HG03159 (cell line): ENCODE results near the gene PALMD.

Source experiments
- ATAC-seq: cut with Tn5 transposase; IDR thresholded peaks from one replicate; pipeline ENCODE4 v1.9.1; 2021; ENCODE audit warnings: mild to moderate bottlenecking, moderate library complexity; ENCODE audit not compliant: unreplicated experiment

Gene PALMD

DNA sequence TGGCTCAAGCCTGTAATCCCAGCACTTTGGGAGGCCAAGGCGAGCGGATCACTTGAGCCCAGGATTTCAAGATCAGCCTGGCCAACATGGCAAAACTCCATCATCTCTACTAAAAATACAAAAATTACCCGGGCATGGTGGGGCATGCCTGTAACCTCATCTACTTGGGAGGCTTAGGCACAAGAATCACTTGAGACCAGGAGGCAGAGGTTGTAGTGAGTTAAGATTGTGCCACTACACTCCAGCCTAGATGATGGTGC, 12.0 kb downstream of the PALMD start:
- no peak for ATAC-seq

DNA sequence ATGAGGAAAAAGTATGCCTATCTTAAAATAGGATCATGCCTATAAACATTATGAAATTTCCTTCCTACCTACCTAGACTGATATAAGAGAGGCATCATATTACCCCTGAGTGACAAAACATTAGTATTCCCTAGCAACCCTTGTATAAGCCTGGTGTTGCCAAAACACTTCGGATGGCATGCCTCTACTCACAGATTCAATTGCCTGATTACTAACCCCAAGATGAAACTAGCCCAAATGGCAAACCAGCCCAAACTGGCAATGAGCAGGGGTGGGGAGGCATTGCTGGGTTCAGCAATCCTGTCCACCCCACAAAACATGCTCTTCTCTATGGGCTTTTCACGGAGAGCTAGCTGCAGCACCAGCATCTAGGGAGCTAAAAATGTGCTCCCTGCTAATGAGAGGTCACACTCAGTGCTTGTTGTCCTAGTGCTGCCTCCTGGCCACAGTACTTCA, 13.9 kb downstream of the PALMD start:
- no peak for ATAC-seq

DNA sequence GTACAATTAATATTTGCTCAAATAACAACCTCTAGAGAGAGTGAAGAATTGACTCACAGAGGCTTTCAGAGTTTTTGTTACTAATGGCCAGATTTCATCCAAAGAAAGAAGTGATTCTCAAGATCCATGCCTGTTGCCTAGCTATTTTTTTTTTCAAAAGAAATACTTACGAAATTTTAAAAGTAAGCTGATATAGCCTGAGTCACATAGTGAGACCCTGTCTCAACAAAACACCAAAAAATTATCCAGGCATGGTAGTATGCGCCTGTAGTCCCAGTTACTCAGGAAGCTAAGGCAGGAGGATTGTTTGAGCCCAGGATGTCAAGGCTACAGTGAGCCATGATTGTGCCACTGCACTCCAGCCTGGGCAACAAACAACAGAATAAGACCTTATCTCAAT, 14.6 kb downstream of the PALMD start:
- ATAC-seq = no peak

DNA sequence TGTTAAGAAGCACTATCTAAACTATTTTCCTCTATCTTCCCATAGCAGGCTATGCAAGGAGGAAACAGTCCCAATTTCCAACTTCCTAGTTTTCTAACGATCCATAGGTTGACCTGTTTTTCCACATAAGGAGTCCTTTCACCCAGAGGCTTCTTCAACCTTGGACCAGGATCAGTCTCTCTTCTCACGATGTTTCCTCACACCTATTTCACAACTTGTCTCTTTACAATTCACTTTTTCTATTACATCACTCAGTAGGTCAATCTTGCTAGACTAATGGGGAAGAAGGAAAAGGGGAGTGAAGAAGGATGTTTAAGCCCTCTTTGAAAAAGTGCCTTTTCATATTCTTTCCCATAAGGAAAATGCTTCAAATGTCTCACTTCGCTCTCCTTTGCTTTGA, 15.9 kb downstream of the PALMD start:
- no peak for ATAC-seq

DNA sequence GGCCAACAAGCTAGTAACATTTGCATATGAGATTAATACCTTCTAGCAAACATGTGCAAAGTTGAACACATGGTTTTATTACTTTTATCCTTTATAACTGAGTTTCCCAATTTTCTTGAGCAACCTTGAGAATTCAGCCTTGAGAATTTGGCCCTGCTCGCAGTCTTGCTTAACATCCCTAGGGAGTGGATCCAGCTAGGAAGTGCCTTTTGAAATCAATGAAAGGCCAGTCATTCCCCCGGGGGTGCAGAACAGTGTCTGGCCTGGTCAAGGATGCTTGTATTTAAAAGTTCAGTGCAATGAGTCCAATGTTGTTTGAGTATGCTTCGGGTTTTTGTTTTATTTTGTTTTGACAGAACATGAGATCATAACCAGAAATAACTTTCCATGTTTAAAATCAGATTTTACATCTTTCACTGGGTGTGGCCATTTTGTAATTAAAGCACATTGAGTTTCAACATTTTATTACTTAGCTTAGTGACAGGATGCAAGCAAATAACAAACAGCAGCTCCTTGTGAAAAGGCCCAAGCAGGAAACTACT, 16.7 kb downstream of the PALMD start:
- ATAC-seq = no peak

DNA sequence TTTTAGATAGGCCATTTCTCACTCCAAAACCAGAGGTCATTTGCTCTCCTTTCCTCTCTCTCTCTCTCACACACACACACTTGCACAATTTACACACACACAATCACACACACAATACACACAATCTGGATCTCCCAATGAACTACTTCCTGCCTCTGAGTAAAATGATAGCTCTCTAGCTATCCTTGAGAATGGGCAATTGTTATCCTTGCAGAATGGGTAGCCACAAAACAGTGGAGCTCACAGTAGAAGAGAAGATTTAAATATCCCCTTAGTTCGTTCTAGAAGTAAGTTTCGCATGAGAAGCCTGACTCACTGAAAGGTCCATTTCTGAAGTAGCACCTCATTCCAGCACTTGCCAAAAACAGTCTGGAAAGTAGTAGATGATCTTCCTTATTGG, 17.6 kb downstream of the PALMD start:
- ATAC-seq = no peak

DNA sequence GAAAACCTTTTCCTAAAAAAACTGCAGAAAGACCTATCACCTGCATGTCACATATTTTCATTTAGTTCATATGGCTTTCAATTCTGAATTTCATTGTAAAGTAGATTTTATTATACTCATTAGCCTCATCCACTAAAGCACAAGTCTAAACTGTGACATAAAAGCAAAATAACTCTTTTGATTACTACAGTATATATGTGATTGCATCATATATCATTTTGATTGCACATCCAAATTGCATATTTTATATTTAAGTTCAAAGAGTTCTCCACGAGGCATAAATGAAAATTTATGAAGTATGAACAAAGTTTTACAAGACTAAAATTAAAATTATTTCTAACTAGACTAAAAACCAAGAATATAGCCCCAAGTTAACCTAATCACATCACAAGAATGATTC, 19.3 kb downstream of the PALMD start:
- ATAC-seq = no peak

DNA sequence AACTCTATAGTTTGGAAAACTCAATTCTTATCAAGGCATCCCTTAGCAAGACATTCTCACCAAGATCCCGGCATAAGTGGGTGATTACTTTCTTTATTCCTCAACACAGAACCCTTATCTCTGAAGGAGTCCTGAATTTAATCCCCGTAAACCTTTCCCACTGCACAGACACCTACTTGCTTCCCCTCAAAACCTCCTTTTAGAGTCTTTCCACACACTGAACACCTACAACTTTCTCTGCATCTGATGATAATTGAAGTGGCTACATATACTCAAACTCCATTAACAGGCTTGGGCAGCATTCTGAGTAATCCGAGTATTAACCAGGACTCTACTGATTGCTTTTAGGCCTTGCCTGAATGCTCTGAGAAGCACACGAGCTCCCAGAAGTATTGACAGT, 23.5 kb downstream of the PALMD start:
- ATAC-seq = no peak

DNA sequence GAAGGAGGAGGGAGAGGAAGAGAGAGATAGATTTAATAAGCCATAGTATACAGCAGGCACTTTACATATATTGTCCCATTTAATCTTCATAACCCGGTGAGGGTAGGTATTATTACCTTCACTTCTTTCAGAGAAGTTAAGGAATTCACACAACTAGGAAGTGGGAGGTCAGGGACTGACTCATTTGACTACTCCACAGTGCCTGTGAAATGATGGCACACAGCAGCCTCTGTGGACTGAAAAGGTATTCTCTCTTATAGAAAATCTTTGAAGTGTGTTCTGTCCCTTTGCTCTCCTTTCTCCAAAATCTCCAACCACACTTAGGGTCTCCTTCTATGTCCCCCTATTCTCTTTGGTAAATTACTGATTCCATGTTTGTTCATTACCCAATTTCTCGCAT, 23.9 kb downstream of the PALMD start:
- no peak for ATAC-seq

DNA sequence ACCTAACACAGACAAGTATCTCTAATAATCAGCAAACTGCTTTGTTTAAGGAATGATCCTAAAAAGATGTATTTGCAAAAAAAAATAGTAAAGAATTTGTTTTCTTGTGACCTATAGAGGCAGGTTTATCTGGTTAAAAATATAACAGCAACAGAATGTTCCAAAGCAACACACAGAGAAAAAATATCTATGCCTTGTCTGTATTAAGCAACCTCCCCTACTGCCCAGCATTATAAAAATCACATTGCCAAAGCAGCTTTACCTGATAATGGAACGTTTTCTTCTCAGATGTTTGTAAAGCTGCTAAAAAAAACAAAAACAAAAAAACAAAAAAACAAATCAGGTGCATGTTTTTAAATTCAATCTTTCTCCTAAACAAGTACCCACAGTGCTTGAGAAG, 24.7 kb downstream of the PALMD start:
- no peak for ATAC-seq

DNA sequence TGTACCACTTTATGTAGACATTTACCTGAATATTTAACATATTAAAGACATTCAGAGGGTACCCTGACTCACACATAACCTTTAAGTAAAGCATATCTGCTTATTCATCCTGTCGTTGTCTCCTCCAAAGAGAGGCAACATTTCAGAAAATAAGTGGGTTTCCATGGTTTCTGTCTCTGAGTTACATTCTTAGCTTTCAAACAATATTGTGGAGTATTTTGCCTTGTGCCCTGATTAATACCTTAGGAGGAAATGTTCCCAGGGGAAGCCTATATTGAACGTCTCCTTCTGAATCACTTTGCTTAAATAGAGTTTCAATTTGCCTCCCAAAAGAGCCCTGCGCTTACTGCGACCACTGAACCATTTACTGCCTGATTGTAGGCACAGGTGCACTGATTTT, 26.1 kb downstream of the PALMD start:
- ATAC-seq = no peak

DNA sequence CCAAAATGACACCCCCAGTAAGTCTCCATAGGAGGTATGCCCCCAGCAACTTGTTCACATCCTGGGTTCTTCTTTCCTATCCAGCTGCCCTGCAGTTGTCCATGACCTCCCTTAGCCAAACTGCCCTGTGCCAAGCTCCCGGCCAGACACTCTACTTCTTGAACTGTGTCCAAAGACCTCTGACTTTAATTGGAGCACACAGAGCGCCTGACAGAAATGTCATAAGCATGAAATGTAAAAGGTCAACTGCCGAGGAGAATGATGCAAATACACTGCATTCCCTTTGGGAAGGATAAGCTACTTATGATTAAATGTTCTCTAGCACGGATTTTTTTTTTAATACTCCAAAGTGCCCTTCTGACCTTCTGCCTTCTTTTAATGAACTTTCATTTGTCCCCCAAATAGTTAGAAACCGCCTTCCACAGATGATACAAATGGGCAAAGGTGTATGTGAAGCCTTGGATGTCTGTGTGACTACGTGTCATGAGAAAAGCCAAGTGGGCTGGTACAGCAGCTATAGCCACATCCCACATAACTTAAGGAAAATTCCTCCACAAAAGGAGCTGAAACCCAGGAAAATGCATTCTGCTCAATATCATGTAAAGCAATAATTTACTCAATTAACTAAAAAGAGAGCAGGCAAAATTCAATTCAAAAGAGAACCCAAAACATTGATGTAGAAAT, 26.8 kb downstream of the PALMD start:
- ATAC-seq = no peak

DNA sequence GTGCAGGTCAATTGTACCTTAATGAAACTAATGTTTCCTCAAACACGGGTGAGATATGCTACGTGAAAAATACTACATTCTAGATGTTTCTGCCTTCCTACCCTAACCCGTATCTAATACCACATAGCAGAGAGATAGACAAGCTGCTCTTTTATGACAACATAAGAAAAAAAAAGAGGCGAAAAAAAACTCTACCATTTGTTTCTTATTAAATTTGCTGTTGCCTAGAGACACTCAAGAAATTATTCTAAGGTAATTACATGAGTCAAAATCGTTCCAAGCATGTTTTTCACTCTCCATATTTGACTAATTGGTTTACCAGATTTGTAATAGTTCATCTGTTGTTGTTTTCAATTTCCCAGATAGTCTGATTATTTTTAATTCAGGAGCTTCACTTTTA, 27.4 kb downstream of the PALMD start:
- ATAC-seq = no peak

DNA sequence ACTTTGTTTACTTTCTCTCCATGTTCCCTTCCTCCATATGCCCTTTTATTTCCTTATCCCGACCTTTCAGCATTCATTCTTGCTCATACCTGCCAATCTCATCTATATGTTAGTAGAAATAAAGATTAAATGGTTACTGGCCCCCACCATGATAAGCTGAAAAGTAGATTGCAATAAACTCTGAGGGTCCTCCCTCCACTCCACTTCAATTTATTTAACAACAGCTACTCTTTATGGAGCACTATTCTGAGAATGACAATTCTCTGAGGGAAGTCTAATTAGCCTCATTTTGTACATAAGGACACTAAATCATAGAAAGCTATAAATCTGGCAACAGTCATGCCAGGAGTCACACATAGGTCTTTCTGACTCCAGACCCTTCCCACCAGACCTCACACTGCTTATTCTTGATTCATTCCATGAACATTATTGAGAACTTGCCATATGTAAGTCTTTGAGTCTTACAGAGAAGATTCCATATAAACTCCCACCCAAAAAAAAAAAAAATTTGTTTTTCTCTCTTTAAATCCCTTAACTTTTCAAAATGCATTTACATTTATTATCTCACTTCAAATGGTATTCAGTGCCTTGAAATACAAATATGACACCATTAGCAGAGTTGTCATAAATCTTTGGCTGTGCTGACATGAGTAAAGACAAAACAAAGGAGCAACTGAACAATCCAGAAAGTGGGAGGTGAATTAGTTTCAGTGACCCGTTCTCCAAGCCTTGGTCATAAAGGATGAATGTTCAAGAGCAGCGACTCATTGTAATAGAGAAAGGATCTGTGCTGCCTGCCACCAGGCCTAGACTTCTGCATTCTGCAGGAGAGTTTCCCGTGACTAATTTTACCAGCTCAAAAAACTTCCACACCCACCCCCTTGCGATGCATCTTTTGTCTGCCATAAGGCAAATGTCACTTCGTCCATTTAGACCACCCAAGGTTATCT, 28.5 kb downstream of the PALMD start:
- ATAC-seq = no peak

DNA sequence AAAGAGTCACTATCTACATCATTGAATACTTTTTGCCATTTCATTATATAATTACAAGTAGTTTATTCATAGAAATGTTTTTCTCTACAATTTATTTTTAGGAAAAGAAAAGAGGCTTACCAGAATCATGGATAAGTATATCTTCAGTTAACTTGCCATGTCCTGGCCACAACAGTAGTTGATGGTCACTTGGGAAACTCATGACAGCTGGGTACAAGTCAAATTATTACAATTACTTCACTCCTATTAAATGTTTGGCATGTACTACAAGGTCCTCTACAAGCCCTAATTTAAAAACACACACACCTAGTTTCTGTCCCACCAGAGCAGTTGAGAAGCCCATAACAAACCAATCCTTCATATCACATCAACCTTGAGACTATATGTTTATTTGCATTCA, 29.4 kb downstream of the PALMD start:
- ATAC-seq = no peak

DNA sequence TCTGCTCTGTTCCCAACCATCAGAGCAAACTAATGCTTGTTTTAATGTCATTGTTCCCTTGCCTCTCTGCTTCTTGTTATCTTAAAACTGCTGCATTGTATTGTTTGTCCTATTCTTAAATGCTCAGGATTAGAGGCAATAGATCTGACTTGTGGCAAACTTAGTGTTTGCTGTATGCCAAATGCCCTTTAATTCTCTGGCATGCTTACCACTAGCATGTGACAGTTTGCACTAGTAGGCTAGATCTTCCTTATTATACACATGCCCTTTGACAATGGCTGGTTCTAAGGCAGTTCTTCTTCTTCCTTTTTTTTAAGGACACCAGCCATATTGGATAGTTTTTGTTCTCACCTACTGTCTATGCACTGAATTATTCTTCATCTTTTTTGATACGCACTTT, 30.1 kb downstream of the PALMD start:
- ATAC-seq = no peak

DNA sequence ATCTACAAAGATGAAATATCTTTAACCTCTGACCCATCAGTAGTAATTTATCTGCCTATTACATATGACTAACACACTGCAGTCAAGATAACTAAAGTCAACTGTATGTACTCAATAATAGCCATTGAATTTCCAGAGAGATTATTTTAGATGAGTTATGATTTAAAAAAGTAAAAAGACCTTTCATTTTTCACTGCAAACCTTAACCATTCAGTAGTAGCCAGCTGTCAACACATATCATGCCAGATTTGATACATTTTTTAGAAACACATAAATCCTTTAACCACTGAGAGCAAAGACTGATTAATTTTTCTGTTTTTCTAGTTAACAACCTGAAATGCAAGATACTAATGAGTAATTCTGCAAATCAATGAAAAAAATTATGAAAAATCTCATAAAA, 31.0 kb downstream of the PALMD start:
- no peak for ATAC-seq

DNA sequence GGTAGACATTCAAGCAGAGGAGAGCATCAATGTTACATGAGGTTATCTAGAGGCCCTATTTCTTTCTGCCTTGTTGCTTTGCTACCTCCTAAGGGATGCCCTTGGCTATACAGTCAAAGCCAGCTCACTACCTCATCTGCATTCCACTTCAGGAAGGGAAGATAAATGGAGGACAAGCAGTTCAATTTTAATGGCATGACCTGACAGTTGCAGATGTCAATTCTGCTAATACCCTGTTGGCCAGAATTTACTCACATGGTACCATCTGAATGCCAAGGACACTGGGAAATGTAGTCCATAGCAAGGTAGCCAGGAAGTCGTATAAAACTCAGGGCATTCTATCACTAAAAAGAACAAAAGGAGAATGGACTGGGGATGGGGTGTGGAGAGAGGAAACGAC, 31.5 kb downstream of the PALMD start:
- ATAC-seq = no peak

DNA sequence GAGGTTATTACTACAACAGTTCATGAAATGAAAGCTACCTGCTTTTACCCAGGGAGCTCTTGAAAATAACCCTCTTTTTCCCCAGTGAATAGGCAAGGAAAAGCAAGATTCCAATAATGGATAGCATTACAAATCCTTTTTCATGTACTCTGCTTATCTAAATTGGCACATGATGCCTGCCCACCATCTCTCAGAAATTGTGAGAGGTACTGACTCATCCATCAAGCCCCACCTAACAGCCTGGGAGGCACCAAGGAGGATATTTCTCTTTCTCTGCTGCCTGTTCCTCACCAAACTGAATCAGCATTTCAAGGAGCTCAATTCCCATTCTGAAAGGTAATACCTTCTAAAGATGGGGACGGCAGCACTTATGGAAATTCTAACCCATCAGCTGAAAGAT, 34.4 kb downstream of the PALMD start:
- ATAC-seq = no peak

DNA sequence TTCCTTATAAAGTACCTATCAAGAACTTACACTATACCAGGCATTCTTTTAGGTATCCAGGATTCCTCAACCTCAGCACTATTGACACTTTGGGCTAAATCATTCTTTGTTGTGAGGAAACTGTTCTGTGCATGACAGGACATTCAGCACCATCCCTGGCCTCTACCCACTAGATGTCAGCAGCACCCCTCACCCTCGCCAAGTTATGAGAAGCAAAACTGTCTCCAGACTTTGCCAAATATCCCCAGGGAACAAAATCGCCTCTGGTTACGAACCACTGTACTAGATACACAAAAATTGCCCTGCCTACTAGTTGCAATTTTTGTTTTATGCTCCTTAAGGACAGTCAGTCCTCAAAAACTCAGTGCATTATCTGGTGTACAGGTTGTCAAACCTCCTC, 35.7 kb downstream of the PALMD start:
- no peak for ATAC-seq

DNA sequence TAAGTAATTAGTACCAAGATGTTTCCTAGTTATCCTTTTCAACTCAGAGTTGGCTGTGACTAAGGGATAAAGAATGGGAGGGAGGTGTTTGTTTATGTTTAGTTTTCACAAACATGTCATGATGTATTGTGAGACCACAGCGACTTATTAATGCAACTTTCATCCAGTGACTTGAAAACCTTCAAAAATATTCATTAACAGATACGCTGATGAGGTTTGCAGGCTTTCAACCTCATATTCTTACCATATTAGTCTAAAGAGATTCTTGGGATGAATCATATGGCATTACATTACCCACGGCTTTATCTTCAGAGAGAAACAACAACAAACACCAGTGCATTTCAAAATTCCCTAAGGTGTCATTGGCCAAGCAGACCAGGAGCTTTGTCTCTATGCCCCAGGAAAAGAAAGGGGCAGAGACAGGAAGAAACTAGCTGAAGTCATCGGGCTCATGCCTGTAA, 36.4 kb downstream of the PALMD start:
- ATAC-seq = no peak

DNA sequence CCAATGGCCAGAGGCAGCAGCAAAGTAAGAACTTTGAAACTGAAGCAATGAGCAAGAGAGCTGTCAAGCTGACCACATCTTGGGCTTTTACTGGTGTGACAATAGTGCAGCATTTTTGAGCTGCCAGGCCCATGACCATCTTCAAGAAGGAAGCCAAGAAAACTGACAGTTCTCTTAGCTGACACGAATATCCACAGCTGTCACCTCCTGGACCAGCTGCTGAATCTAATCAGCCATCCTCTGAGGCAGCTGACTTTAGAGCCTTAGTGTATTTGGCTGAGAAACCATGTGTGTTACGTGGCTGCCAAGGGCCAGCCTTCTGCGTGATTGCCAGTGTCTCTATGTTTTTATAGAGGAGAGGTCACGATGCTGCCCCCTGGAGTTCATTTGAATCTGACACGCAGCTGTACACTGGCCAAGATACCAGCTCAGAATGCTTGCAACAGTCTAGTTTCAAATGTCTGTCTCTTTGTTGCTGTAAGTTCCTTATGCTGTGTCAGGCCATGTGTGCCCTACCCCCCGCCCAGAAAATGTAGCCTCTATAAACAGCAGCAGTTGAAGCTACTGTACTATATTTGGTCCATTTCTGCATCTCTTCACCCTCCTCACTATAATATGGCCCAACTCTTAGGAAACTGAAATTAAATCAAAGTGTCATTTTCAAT, 39.7 kb downstream of the PALMD start:
- peak; percentile 94 for ATAC-seq
